Keratinocyte (primary cell): ENCODE measurements around the gene TRAM2. TPM values are rescaled to one million over a fixed set of nuclear protein-coding genes. Genes with fewer than 3 reads are reported as not detected.

Experiments used
- DNase-seq: peaks from one replicate; pipeline ENCODE4 v3.0.0-alpha.2; 2011; ENCODE audit warnings: low read depth, missing footprints, low spot score
- FAIRE-seq: peaks from 2 replicates; lab custom pipeline; 2011; peaks lifted over from hg19 to GRCh38; lab: Jason Lieb, UNC
- H2AFZ ChIP-seq: 2 replicates; pipeline ENCODE4 v1.6.0; 2012; ENCODE audit warnings: low read length, control low read depth, inconsistent platforms; ENCODE audit not compliant: control insufficient read depth
- H3K27ac ChIP-seq: 2 replicates; pipeline ENCODE4 v1.5.1; 2011; ENCODE audit warnings: low read length; ENCODE audit not compliant: control insufficient read depth, insufficient read depth
- H3K27me3 ChIP-seq: 3 replicates; pipeline ENCODE4 v1.6.0; 2011; ENCODE audit warnings: low read length; ENCODE audit not compliant: control insufficient read depth, insufficient read depth; ENCODE audit errors: extremely low read depth
- H3K36me3 ChIP-seq, 2 experiments: 2 replicates in 1 of 2; 3 replicates in 1 of 2; pipeline ENCODE4 v1.5.1; 2011; ENCODE audit warnings: low read length in 2 of 2, mild to moderate bottlenecking in 1 of 2; ENCODE audit not compliant: control insufficient read depth in 2 of 2, insufficient read depth in 2 of 2; ENCODE audit errors: extremely low read depth in 1 of 2
- H3K4me1 ChIP-seq: 3 replicates; pipeline ENCODE4 v1.5.1; 2011; ENCODE audit warnings: low read length; ENCODE audit not compliant: control insufficient read depth, insufficient read depth; ENCODE audit errors: extremely low read depth
- H3K4me2 ChIP-seq: 3 replicates; pipeline ENCODE4 v1.6.0; 2011; ENCODE audit warnings: low read depth, low read length; ENCODE audit not compliant: control insufficient read depth, insufficient read depth; ENCODE audit errors: extremely low read depth
- H3K4me3 ChIP-seq, 3 experiments: fragments of 200-600 bp in 1 of 3; sonication (generic) in 1 of 3; 2 replicates in 2 of 3; 3 replicates in 1 of 3; pipeline ENCODE4 v1.5.1; 2011 to 2016; ENCODE audit warnings: low read length in 3 of 3, mild to moderate bottlenecking in 3 of 3, control low read depth in 2 of 3, inconsistent platforms in 1 of 3, low read depth in 1 of 3, mixed read lengths in 1 of 3, mixed run types in 1 of 3, moderate library complexity in 1 of 3; ENCODE audit not compliant: control insufficient read depth in 2 of 3, insufficient read depth in 2 of 3; ENCODE audit errors: extremely low read depth in 1 of 3
- H3K79me2 ChIP-seq: 2 replicates; pipeline ENCODE4 v1.6.0; 2012; ENCODE audit warnings: low read length; ENCODE audit not compliant: control insufficient read depth, insufficient read depth
- H3K9ac ChIP-seq: 3 replicates; pipeline ENCODE4 v1.6.0; 2011; ENCODE audit warnings: low read length; ENCODE audit not compliant: control insufficient read depth, insufficient read depth; ENCODE audit errors: extremely low read depth
- H3K9me1 ChIP-seq: 3 replicates; pipeline ENCODE4 v1.6.0; 2011; ENCODE audit warnings: low read length; ENCODE audit not compliant: control insufficient read depth, insufficient read depth; ENCODE audit errors: extremely low read depth
- H3K9me3 ChIP-seq: 2 replicates; pipeline ENCODE4 v1.5.1; 2012; ENCODE audit warnings: low read depth, low read length; ENCODE audit not compliant: control insufficient read depth
- H4K20me1 ChIP-seq: 3 replicates; pipeline ENCODE4 v1.6.0; 2011; ENCODE audit warnings: low read length; ENCODE audit not compliant: control insufficient read depth, insufficient read depth; ENCODE audit errors: extremely low read depth
- CTCF ChIP-seq, 3 experiments: IDR thresholded peaks in 1 of 3; conservative IDR thresholded peaks in 1 of 3; optimal IDR thresholded peaks in 1 of 3; 2 replicates in 2 of 3; 3 replicates in 1 of 3; pipeline versions ENCODE3 to v1.5.1; 2011; ENCODE audit warnings: low read length in 3 of 3, mild to moderate bottlenecking in 3 of 3, moderate library complexity in 2 of 3, control low read depth in 1 of 3, inconsistent platforms in 1 of 3; ENCODE audit not compliant: insufficient read depth in 2 of 3; ENCODE audit errors: extremely low read depth in 1 of 3
- EZH2 ChIP-seq: IDR thresholded peaks from one replicate; pipeline ENCODE4 v1.6.1; 2012; ENCODE audit warnings: inconsistent platforms, mild to moderate bottlenecking, low read length, moderate library complexity
- dilution Hi-C: fragments of 300-500 bp; cut with MboI; formaldehyde crosslinking; loops from one replicate; pipeline ENCODE4 v1.7.0; 2020; ENCODE audit warnings: low sequenced_read_pairs; ENCODE audit not compliant: extremely low pct_ligation_motif_present
- polyA plus RNA-seq, 5 experiments: library from polyadenylated mRNA; depleted of rRNA in 3 of 5; stranded (reverse) in 3 of 5; stranded (forward) in 1 of 5; unstranded in 1 of 5; fragments of >200 nt; gene quantifications; 1 replicate in 1 of 5; 2 replicates in 3 of 5; 3 replicates in 1 of 5; pipeline versions ENCODE4 v1.2.1 to v1.2.3, GENCODE V29; 2011 to 2012; ENCODE audit warnings: missing spikeins in 2 of 5, low read depth in 1 of 5, low replicate concordance in 1 of 5

TRAM2 gene
- polyA plus RNA-seq, 1 donor (not counting 4 experiments of a cell fraction or from before 2014, with no cell fraction given), result 9.2 TPM

- Histone ChIP-seq H3K79me2 (peaks cover 24% of the 10 kb centered on the region), H3K4me2 (no peak overlapping the region), H3K4me3 (no peak overlapping the region), H3K9ac (no peak overlapping the region), H3K27me3 (no peaks in the 10 kb centered on the region), H3K36me3 (no peaks in the 10 kb centered on the region), H3K27ac (no peak overlapping the region), H3K4me1 (peaks cover 42% of the 10 kb centered on the region), H4K20me1 (no peaks in the 10 kb centered on the region), H3K9me1 (no peaks in the 10 kb centered on the region), H3K9me3 (no peaks in the 10 kb centered on the region), H2AFZ (no peak overlapping the region)
- no peak for DNase-seq
- dilution Hi-C loops, result no loop called here
- FAIRE-seq, result no peak
- TF ChIP-seq CTCF (optimal IDR thresholded peaks at IDR 0.05 in 1 of 3, IDR thresholded peaks at IDR 0.05 in 1 of 3, conservative IDR thresholded peaks at IDR 0.05 in 1 of 3; ENCODE audit: extremely low read depth in 1 of 3, insufficient read depth in 2 of 3, low read length in 3 of 3), result no peak
- no peak for TF ChIP-seq EZH2
Observed at GRCh38 chr6:52550014-52550575, 26.8 kb downstream of the TRAM2 start.

- Histone ChIP-seq H3K9me1 (no peaks in the 10 kb centered on the region), H3K27me3 (no peaks in the 10 kb centered on the region), H3K36me3 (no peaks in the 10 kb centered on the region), H2AFZ (no peak overlapping the region), H3K9me3 (no peaks in the 10 kb centered on the region), H3K79me2 (peaks cover 23% of the 10 kb centered on the region), H3K4me1 (peaks cover 49% of the 10 kb centered on the region), H3K4me2 (no peak overlapping the region), H3K27ac (no peak overlapping the region), H3K4me3 (no peak overlapping the region), H3K9ac (no peak overlapping the region), H4K20me1 (no peaks in the 10 kb centered on the region)
- no peak for DNase-seq
- no peak for TF ChIP-seq EZH2
- TF ChIP-seq CTCF (optimal IDR thresholded peaks at IDR 0.05 in 1 of 3, IDR thresholded peaks at IDR 0.05 in 1 of 3, conservative IDR thresholded peaks at IDR 0.05 in 1 of 3; ENCODE audit: extremely low read depth in 1 of 3, insufficient read depth in 2 of 3, low read length in 3 of 3), result no peak
- FAIRE-seq, result no peak
- dilution Hi-C loops, result no loop called here
Observed at GRCh38 chr6:52549428-52549827, 27.4 kb downstream of the TRAM2 start.
